ENCODE measurements around the gene ACTR1B. TPM values are rescaled to one million over a fixed set of nuclear protein-coding genes. Genes with fewer than 3 reads are reported as not detected.

Gene ACTR1B
- total and polyA plus RNA-seq, 2 donors (not counting 3 experiments of a cell fraction or from before 2014, with no cell fraction given), result 49.8 to 60.9 TPM

DNA sequence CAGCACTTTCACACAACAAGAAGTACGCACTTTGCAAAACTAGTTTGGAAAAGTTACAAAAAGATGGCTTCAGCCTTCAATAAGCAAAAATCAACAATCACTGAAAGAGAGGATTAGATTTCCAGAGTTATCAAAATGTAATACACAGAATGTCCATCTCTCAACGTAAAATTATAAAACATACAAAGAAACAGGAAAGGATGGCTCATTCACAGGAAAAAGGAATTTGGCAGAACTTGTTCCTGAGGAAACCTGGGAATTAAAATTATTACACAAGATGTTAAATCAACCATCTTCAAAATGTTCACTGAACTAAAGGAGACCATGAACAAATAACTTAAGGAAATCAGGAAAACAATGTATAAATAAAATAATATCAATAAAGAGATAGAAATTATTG, 13.6 kb upstream of the ACTR1B start:
- dilution Hi-C loops (cut with MboI; ENCODE audit: extremely low pct_ligation_motif_present, low sequenced_read_pairs) (no loop called here), intact Hi-C loops (cut with micrococcal nuclease) (no loop called here)
- CTCF ChIA-PET, result interaction anchor here (1.6 to 3.6 kb wide), 3 partner anchors 13 to 23 kb away, joined by 4 to 17 read pairs (median 6); partner anchors contain the start of gene ACTR1B
- TF ChIP-seq GATA2 (IDR thresholded peaks at IDR 0.05; ENCODE audit: insufficient read depth, insufficient read length, low read depth, low read length) (no peak), FOS (IDR thresholded peaks at IDR 0.05; ENCODE audit: borderline replicate concordance, insufficient read depth, low read length) (peak; percentile 57)
- no TSS peak for BruUV-seq (replicated peaks)
- Histone ChIP-seq H3K9me1 (replicated peaks; ENCODE audit: control insufficient read depth, extremely low read depth, insufficient read depth, low read length) (no peaks in the 10 kb centered on the region), H2AFZ (ENCODE audit: low read depth, low read length) (peak overlapping the region; percentile 44), H3K27ac (ENCODE audit: insufficient read depth, low read depth, low read length) (peak overlapping the region; percentile 34), H4K20me1 (replicated peaks; ENCODE audit: control insufficient read depth, extremely low read depth, insufficient read depth, low read length) (no peaks in the 10 kb centered on the region), H3K27me3 (ENCODE audit: control insufficient read depth in 2 of 2, insufficient read depth in 2 of 2, low read length in 2 of 2) (peaks cover 0 to 2% of the 10 kb centered on the region in 2 experiments), H3K9me3 (replicated peaks; ENCODE audit: control insufficient read depth, insufficient read depth, low read length) (no peaks in the 10 kb centered on the region), H3K79me2 (ENCODE audit: control insufficient read depth, insufficient read depth, low read length) (no peaks in the 10 kb centered on the region), H3K36me3 (ENCODE audit: control insufficient read depth in 2 of 2, extremely low read depth in 1 of 2, insufficient read depth in 2 of 2, low read length in 2 of 2) (no peaks in the 10 kb centered on the region), H3K4me3 (replicated peaks in 1 of 3; ENCODE audit: insufficient read depth in 1 of 3, low read depth in 1 of 3, low read length in 3 of 3) (no peak overlapping the region), H3K4me2 (ENCODE audit: insufficient read depth, low read length) (peak overlapping the region; percentile 86), H3K4me1 (ENCODE audit: control insufficient read depth, extremely low read depth, insufficient read depth, low read length) (peaks cover 17% of the 10 kb centered on the region), H3K9ac (replicated peaks; ENCODE audit: extremely low read depth, insufficient read depth, low read length) (peak overlapping the region; percentile 16)
- POLR2A ChIA-PET, result interaction anchor here (1.3 kb wide), 1 partner anchor 13 kb away, joined by 4 read pairs; the partner anchor contains the start of gene ACTR1B
- FAIRE-seq (peak; percentile 81), DNase-seq (ENCODE audit: low read depth, low spot score) (peak; percentile 56)

DNA sequence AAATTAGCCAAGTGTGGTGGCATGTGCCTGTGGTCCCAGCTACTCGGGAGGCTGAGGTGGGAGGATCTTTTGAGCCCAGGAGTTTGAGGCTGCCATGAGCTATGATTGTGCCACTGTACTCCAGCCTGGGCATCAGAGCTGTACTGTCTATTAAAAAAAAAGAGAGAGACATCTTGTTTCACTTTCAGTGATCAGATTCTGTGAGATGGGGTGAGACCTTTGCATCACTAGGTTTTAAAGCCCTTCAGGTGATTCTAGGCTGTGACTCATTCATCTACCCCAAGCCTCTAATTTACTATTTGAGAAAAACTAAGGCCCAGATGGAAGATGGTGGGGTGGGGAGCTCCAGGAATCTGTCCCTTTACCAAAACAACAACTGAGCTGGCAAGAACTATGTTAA, 12.8 kb upstream of the ACTR1B start:
- H3K4me1 ChIP-seq (ENCODE audit: control insufficient read depth, extremely low read depth, insufficient read depth, low read length), result peaks cover 17% of the 10 kb centered on the region
- dilution Hi-C loops (cut with MboI; ENCODE audit: extremely low pct_ligation_motif_present, low sequenced_read_pairs), result no loop called here
- no TSS peak for BruUV-seq (replicated peaks)
- no peak overlapping the region for H3K9ac ChIP-seq (replicated peaks; ENCODE audit: extremely low read depth, insufficient read depth, low read length)
- TF ChIP-seq POLR2AphosphoS5 (IDR thresholded peaks at IDR 0.05; ENCODE audit: insufficient read depth, low read depth, low read length) (no peak), MYC (IDR thresholded peaks at IDR 0.05; ENCODE audit: low read depth, low read length) (no peak), GATA2 (IDR thresholded peaks at IDR 0.05; ENCODE audit: insufficient read depth, insufficient read length, low read depth, low read length) (no peak), EZH2 (IDR thresholded peaks at IDR 0.05; ENCODE audit: borderline replicate concordance, low read depth, low read length, severe bottlenecking) (no peak), FOS (IDR thresholded peaks at IDR 0.05; ENCODE audit: borderline replicate concordance, insufficient read depth, low read length) (no peak), POLR2A (IDR thresholded peaks at IDR 0.05; ENCODE audit: low read depth, low read length) (no peak), JUN (IDR thresholded peaks at IDR 0.05; ENCODE audit: borderline replicate concordance, insufficient read depth, insufficient read length, low read depth) (no peak)
- TF ChIP-seq, protein P1, sequence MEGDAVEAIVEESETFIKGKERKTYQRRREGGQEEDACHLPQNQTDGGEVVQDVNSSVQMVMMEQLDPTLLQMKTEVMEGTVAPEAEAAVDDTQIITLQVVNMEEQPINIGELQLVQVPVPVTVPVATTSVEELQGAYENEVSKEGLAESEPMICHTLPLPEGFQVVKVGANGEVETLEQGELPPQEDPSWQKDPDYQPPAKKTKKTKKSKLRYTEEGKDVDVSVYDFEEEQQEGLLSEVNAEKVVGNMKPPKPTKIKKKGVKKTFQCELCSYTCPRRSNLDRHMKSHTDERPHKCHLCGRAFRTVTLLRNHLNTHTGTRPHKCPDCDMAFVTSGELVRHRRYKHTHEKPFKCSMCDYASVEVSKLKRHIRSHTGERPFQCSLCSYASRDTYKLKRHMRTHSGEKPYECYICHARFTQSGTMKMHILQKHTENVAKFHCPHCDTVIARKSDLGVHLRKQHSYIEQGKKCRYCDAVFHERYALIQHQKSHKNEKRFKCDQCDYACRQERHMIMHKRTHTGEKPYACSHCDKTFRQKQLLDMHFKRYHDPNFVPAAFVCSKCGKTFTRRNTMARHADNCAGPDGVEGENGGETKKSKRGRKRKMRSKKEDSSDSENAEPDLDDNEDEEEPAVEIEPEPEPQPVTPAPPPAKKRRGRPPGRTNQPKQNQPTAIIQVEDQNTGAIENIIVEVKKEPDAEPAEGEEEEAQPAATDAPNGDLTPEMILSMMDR (IDR thresholded peaks at IDR 0.05; ENCODE audit: extremely low read depth in 1 of 2, insufficient read depth in 1 of 2, low read depth in 1 of 2, low read length in 2 of 2), result no peak
- TF ChIP-seq, protein P2, sequence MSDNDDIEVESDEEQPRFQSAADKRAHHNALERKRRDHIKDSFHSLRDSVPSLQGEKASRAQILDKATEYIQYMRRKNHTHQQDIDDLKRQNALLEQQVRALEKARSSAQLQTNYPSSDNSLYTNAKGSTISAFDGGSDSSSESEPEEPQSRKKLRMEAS (IDR thresholded peaks at IDR 0.05; ENCODE audit: insufficient read depth, insufficient read length), result no peak
- intact Hi-C loops (cut with micrococcal nuclease), result no loop called here
- H3K79me2 ChIP-seq (ENCODE audit: control insufficient read depth, insufficient read depth, low read length), result no peaks in the 10 kb centered on the region
- no peak overlapping the region for H3K4me3 ChIP-seq (replicated peaks in 1 of 3; ENCODE audit: insufficient read depth in 1 of 3, low read depth in 1 of 3, low read length in 3 of 3)
- H3K27ac ChIP-seq (ENCODE audit: insufficient read depth, low read depth, low read length), result no peak overlapping the region
- H4K20me1 ChIP-seq (replicated peaks; ENCODE audit: control insufficient read depth, extremely low read depth, insufficient read depth, low read length), result no peaks in the 10 kb centered on the region
- no peaks in the 10 kb centered on the region for H3K9me1 ChIP-seq (replicated peaks; ENCODE audit: control insufficient read depth, extremely low read depth, insufficient read depth, low read length)
- DNase-seq (ENCODE audit: low read depth, low spot score) (no peak), FAIRE-seq (no peak)
- H3K27me3 ChIP-seq (ENCODE audit: control insufficient read depth in 2 of 2, insufficient read depth in 2 of 2, low read length in 2 of 2), result no peaks in the 10 kb centered on the region
- H3K36me3 ChIP-seq (ENCODE audit: control insufficient read depth in 2 of 2, extremely low read depth in 1 of 2, insufficient read depth in 2 of 2, low read length in 2 of 2), result no peaks in the 10 kb centered on the region
- CTCF ChIA-PET, result interaction anchor here (1.1 to 3.6 kb wide), 7 partner anchors 10 to 86 kb away, joined by 3 to 17 read pairs (median 5); partner anchors contain the start of gene ACTR1B
- peak overlapping the region; percentile 48 for H2AFZ ChIP-seq (ENCODE audit: low read depth, low read length)
- H3K4me2 ChIP-seq (ENCODE audit: insufficient read depth, low read length), result no peak overlapping the region
- H3K9me3 ChIP-seq (replicated peaks; ENCODE audit: control insufficient read depth, insufficient read depth, low read length), result no peaks in the 10 kb centered on the region
- POLR2A ChIA-PET, result interaction anchor here (1.3 kb wide), 1 partner anchor 12 kb away, joined by 4 read pairs; the partner anchor contains the start of gene ACTR1B
